Endodermal cell (in vitro differentiated cells): ENCODE data around the gene IBTK. TPM values are rescaled to one million over a fixed set of nuclear protein-coding genes. Genes with fewer than 3 reads are reported as not detected.
"Not testable (repeated sequence)": the region's sequence is repeated elsewhere in the genome, so short reads cannot be mapped to it uniquely, and the experiment has no call there.

ENCODE experiments used
- DNase-seq: peaks from one replicate; pipeline ENCODE4 v3.0.0-alpha.2; 2017
- H3K27ac ChIP-seq: 2 replicates; pipeline ENCODE4 v1.5.1; 2013; ENCODE audit warnings: mild to moderate bottlenecking, low read depth, low read length, moderate library complexity
- H3K27me3 ChIP-seq: 2 replicates; pipeline ENCODE4 v1.6.1; 2013; ENCODE audit warnings: mild to moderate bottlenecking, low read length, moderate library complexity; ENCODE audit not compliant: insufficient read depth, control insufficient read depth, poor library complexity, severe bottlenecking
- H3K36me3 ChIP-seq: 2 replicates; pipeline ENCODE4 v1.7.0; 2013; ENCODE audit warnings: mild to moderate bottlenecking, low read length, moderate library complexity; ENCODE audit not compliant: control insufficient read depth, insufficient read depth
- H3K4me1 ChIP-seq: one replicate; pipeline ENCODE4 v1.7.0; 2013; ENCODE audit warnings: low read length; ENCODE audit not compliant: control insufficient read depth, insufficient read depth
- H3K4me3 ChIP-seq: 2 replicates; pipeline ENCODE4 v1.5.1; 2013; ENCODE audit warnings: mild to moderate bottlenecking, low read length, moderate library complexity
- H3K9ac ChIP-seq: 2 replicates; pipeline ENCODE4 v1.6.1; 2013; ENCODE audit warnings: mild to moderate bottlenecking, low read length, moderate library complexity; ENCODE audit not compliant: poor library complexity, severe bottlenecking; ENCODE audit errors: extremely low read depth
- H3K9me3 ChIP-seq: 2 replicates; pipeline ENCODE4 v1.6.1; 2013; ENCODE audit warnings: mild to moderate bottlenecking, low read length, moderate library complexity; ENCODE audit not compliant: control insufficient read depth
- H3K27ac Mint-ChIP-seq: 2 replicates; pipeline ENCODE4 v1.8.0; 2020; ENCODE audit warnings: mixed read lengths
- H3K27me3 Mint-ChIP-seq: 2 replicates; pipeline ENCODE4 v1.8.0; 2021; ENCODE audit warnings: mild to moderate bottlenecking, mixed read lengths; ENCODE audit not compliant: insufficient read depth
- H3K36me3 Mint-ChIP-seq: 2 replicates; pipeline ENCODE4 v1.8.0; 2020; ENCODE audit warnings: low read depth, mixed read lengths
- H3K4me1 Mint-ChIP-seq: 2 replicates; pipeline ENCODE4 v1.8.0; 2020; ENCODE audit warnings: mixed read lengths
- H3K4me3 Mint-ChIP-seq: 2 replicates; pipeline ENCODE4 v1.8.0; 2020; ENCODE audit warnings: mild to moderate bottlenecking, moderate library complexity, mixed read lengths
- H3K9me3 Mint-ChIP-seq: 2 replicates; pipeline ENCODE4 v1.8.0; 2020; ENCODE audit warnings: mild to moderate bottlenecking, mixed read lengths
- CTCF ChIP-seq: fragments of 200-600 bp; sonication (generic); conservative IDR thresholded peaks from 2 replicates; pipeline ENCODE4 v1.5.0; 2021; ENCODE audit warnings: antibody characterized with exemption, mild to moderate bottlenecking
- WGBS, 2 experiments: methylation state at CpG; one replicate each; pipeline versions ENCODE4 v1.1.5 to v1.1.7; 2013; ENCODE audit warnings: missing lambda C conversion rate in 2 of 2, mixed read lengths in 1 of 2; ENCODE audit not compliant: insufficient coverage in 1 of 2, insufficient read length in 1 of 2; 5-methylcytosine and 5-hydroxymethylcytosine counted together
- total RNA-seq, 2 donors: library from RNA; stranded (reverse); fragmentation: NEBNext Ultra II Directional in 1 of 2; extraction: Animal tissue kit (Norgen Biotek cat#: 25700) in 1 of 2; gene quantifications; 2 replicates in 1 of 2; 3 replicates in 1 of 2; pipeline ENCODE4 v1.2.1, GENCODE V29; 2021

IBTK gene
- total RNA-seq, 2 donors from 2014 or later = 35.8 to 46.2 TPM

GRCh38 chr6:82166493-82166892 is 81.1 kb downstream of the IBTK start:
- no peaks in the 10 kb centered on the region for H3K4me1 Mint-ChIP-seq
- WGBS, 2 experiments = 94 to 96% methylated on average over 3 to 5 of the region's 5 CpGs
- peaks cover 73% of the 10 kb centered on the region for H3K36me3 ChIP-seq
- no peaks in the 10 kb centered on the region for H3K9me3 ChIP-seq
- H3K4me3 Mint-ChIP-seq = no peak overlapping the region
- H3K27me3 Mint-ChIP-seq = no peaks in the 10 kb centered on the region
- TF ChIP-seq CTCF = no peak
- no peak overlapping the region for H3K4me3 ChIP-seq
- no peaks in the 10 kb centered on the region for H3K27me3 ChIP-seq
- no peak overlapping the region for H3K9ac ChIP-seq
- no peak for DNase-seq
- peaks cover 43% of the 10 kb centered on the region for H3K36me3 Mint-ChIP-seq
- H3K4me1 ChIP-seq = no peaks in the 10 kb centered on the region
- no peak overlapping the region for H3K27ac ChIP-seq
- no peaks in the 10 kb centered on the region for H3K9me3 Mint-ChIP-seq
- H3K27ac Mint-ChIP-seq = no peak overlapping the region

- H3K27ac ChIP-seq = no peak overlapping the region
- no peak overlapping the region for H3K4me3 Mint-ChIP-seq
- no peaks in the 10 kb centered on the region for H3K27me3 Mint-ChIP-seq
- H3K36me3 Mint-ChIP-seq = peaks cover 13% of the 10 kb centered on the region
- peaks cover 16% of the 10 kb centered on the region for H3K36me3 ChIP-seq
- peak overlapping the region; percentile 34 for H3K4me3 ChIP-seq
- H3K9ac ChIP-seq = no peak overlapping the region
- no peaks in the 10 kb centered on the region for H3K4me1 ChIP-seq
- peaks cover 9% of the 10 kb centered on the region for H3K9me3 ChIP-seq
- no peak for TF ChIP-seq CTCF
- H3K27ac Mint-ChIP-seq = peak overlapping the region; percentile 24
- no peaks in the 10 kb centered on the region for H3K27me3 ChIP-seq
- peaks cover 11% of the 10 kb centered on the region for H3K4me1 Mint-ChIP-seq
- peak; percentile 67 for DNase-seq
- peaks cover 21% of the 10 kb centered on the region for H3K9me3 Mint-ChIP-seq
- WGBS, 2 experiments = 90 to 100% methylated on average over 1 to 9 of the region's 12 CpGs
Observed at GRCh38 chr6:82160255-82160990, 87.1 kb downstream of the IBTK start.

- not testable (repeated sequence) for H3K4me1 Mint-ChIP-seq, H3K27ac ChIP-seq, H3K9ac ChIP-seq, DNase-seq, H3K27me3 Mint-ChIP-seq, H3K9me3 ChIP-seq, H3K4me3 ChIP-seq, H3K4me3 Mint-ChIP-seq, H3K4me1 ChIP-seq, H3K36me3 ChIP-seq, H3K27me3 ChIP-seq, H3K27ac Mint-ChIP-seq
- Mint-ChIP-seq H3K9me3 (peaks cover 52% of the 10 kb centered on the region), H3K36me3 (peaks cover 24% of the 10 kb centered on the region)
- 80 to 96% methylated on average over 1 to 3 of the region's 3 CpGs for WGBS, 2 experiments
Observed at GRCh38 chr6:82152786-82153185, 94.8 kb downstream of the IBTK start.

- not testable (repeated sequence) for H3K4me3 Mint-ChIP-seq, H3K27me3 Mint-ChIP-seq, DNase-seq, H3K27me3 ChIP-seq, H3K4me3 ChIP-seq, H3K9me3 ChIP-seq, H3K27ac Mint-ChIP-seq, H3K36me3 ChIP-seq, H3K4me1 Mint-ChIP-seq, H3K27ac ChIP-seq, H3K4me1 ChIP-seq, H3K9ac ChIP-seq
- 93 to 100% methylated on average over 4 to 10 of the region's 10 CpGs for WGBS, 2 experiments
- peaks cover 39% of the 10 kb centered on the region for H3K9me3 Mint-ChIP-seq
- H3K36me3 Mint-ChIP-seq = peaks cover 22% of the 10 kb centered on the region
Observed at GRCh38 chr6:82151147-82151546, 96.4 kb downstream of the IBTK start.
